Gastrocnemius medialis (tissue), 4 donors: ENCODE data around the gene SGPP2. TPM values are rescaled to one million over a fixed set of nuclear protein-coding genes. Genes with fewer than 3 reads are reported as not detected.
A peak's percentile ranks its signal among the peaks of the same experiment; 100 is the strongest.

Experiments used
- ATAC-seq, 2 donors: fragments of 150-250 bp; one replicate each; pipeline ENCODE4 v1.9.1; 2016
- DNase-seq, 2 donors: peaks; one replicate each; pipeline ENCODE4 v3.0.0-alpha.2; 2019
- H3K27ac ChIP-seq, 4 donors: fragments of 200-600 bp; sonication (generic); 1 replicate in 1 of 4; 2 replicates in 3 of 4; pipeline ENCODE4 v1.5.1; 2016 to 2018; ENCODE audit warnings: mild to moderate bottlenecking in 2 of 4, moderate library complexity in 1 of 4
- H3K27me3 ChIP-seq, 3 donors: fragments of 200-600 bp; sonication (generic) in 2 of 3; 1 replicate in 1 of 3; 2 replicates in 2 of 3; pipeline versions ENCODE4 v1.5.1 to v1.6.0; 2016 to 2019; ENCODE audit warnings: mild to moderate bottlenecking in 1 of 3, moderate library complexity in 1 of 3
- H3K36me3 ChIP-seq, 2 donors: fragments of 200-600 bp; sonication (generic) in 1 of 2; one replicate each; pipeline ENCODE4 v1.5.1; 2017 to 2018
- H3K4me1 ChIP-seq, 2 donors: fragments of 200-600 bp; sonication (generic) in 1 of 2; one replicate each; pipeline ENCODE4 v1.5.1; 2016 to 2017; ENCODE audit warnings: mild to moderate bottlenecking in 2 of 2
- H3K4me3 ChIP-seq, 4 donors: fragments of 200-600 bp; sonication (generic) in 3 of 4; 1 replicate in 1 of 4; 2 replicates in 3 of 4; pipeline ENCODE4 v1.5.1; 2016 to 2019; ENCODE audit warnings: mild to moderate bottlenecking in 2 of 4
- H3K9me3 ChIP-seq, 3 donors: fragments of 200-600 bp; sonication (generic) in 2 of 3; 1 replicate in 1 of 3; 2 replicates in 2 of 3; pipeline ENCODE4 v1.5.1; 2016 to 2019
- POLR2A ChIP-seq, 2 donors: fragments of 450-650 bp; IDR thresholded peaks; one replicate each; pipeline ENCODE4 v1.6.1; 2017; ENCODE audit warnings: antibody characterized with exemption in 2 of 2, mild to moderate bottlenecking in 2 of 2, moderate library complexity in 2 of 2
- in situ Hi-C, 4 donors: fragments of 200-750 bp; cut with MboI; loops; one replicate each; pipeline versions ENCODE4 v1.15.0 to v1.8.0; 2017; ENCODE audit warnings: low sequenced_read_pairs in 4 of 4
- intact Hi-C: fragments of 100-400 bp; cut with DNase I; formaldehyde crosslinking; loops from one replicate; pipeline ENCODE4 v1.15.1; 2023; ENCODE audit warnings: low total_unique reads
- total RNA-seq, 4 donors: library from RNA; depleted of rRNA; stranded (reverse); fragments of >200 nt; gene quantifications; one replicate each; pipeline versions ENCODE4 v1.1.0 to v1.2.3, GENCODE V29; 2016
- TF ChIP-seq, protein P1 (sequence below), 5 experiments: fragments of 450-650 bp in 3 of 5; fragments of 200-600 bp in 2 of 5; sonication (generic) in 2 of 5; IDR thresholded peaks in 4 of 5; conservative IDR thresholded peaks in 1 of 5; 1 replicate in 4 of 5; 2 replicates in 1 of 5; pipeline ENCODE4 v1.5.1; 2016 to 2019; ENCODE audit warnings: antibody characterized with exemption in 5 of 5, mild to moderate bottlenecking in 3 of 5, moderate library complexity in 3 of 5

The SGPP2 gene
- total RNA-seq, 4 donors from 2014 or later: 0.17 to 0.59 (median 0.31) TPM; not detected in 1

DNA sequence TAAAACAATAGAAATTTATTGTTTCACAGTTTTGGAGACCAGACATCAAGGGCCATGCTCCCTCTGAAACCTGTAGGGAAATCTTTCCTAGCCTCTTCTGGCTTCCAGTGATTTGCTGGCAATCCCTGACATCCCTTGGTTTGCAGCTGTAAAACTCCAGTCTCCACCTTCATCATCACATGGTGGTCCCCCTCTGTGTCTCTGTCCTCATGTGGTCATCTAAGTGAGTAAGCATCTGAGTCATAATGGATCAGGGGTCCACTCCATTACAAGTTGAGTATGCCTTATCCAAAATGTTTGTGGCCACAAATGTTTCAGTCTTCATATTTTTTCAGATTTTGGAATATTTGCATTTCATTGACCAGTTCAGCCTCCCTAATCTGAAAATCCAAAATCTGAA is 5.6 kb upstream of the SGPP2 start:
- in situ Hi-C loops: no loop called here
- H3K27me3 ChIP-seq: peaks cover 6 to 22% (median 6%) of the 10 kb centered on the region in 3 donors
- no peak for ATAC-seq
- H3K9me3 ChIP-seq: no peaks in the 10 kb centered on the region
- H3K27ac ChIP-seq: no peak overlapping the region
- H3K36me3 ChIP-seq: no peaks in the 10 kb centered on the region
- no peaks in the 10 kb centered on the region for H3K4me1 ChIP-seq
- no peak for TF ChIP-seq POLR2A (IDR thresholded peaks at IDR 0.05)
- TF ChIP-seq, protein P1, sequence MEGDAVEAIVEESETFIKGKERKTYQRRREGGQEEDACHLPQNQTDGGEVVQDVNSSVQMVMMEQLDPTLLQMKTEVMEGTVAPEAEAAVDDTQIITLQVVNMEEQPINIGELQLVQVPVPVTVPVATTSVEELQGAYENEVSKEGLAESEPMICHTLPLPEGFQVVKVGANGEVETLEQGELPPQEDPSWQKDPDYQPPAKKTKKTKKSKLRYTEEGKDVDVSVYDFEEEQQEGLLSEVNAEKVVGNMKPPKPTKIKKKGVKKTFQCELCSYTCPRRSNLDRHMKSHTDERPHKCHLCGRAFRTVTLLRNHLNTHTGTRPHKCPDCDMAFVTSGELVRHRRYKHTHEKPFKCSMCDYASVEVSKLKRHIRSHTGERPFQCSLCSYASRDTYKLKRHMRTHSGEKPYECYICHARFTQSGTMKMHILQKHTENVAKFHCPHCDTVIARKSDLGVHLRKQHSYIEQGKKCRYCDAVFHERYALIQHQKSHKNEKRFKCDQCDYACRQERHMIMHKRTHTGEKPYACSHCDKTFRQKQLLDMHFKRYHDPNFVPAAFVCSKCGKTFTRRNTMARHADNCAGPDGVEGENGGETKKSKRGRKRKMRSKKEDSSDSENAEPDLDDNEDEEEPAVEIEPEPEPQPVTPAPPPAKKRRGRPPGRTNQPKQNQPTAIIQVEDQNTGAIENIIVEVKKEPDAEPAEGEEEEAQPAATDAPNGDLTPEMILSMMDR (IDR thresholded peaks at IDR 0.05 in 4 of 5, conservative IDR thresholded peaks at IDR 0.05 in 1 of 5): no peak
- no peak for DNase-seq
- no peak overlapping the region for H3K4me3 ChIP-seq
- intact Hi-C loops: no loop called here

DNA sequence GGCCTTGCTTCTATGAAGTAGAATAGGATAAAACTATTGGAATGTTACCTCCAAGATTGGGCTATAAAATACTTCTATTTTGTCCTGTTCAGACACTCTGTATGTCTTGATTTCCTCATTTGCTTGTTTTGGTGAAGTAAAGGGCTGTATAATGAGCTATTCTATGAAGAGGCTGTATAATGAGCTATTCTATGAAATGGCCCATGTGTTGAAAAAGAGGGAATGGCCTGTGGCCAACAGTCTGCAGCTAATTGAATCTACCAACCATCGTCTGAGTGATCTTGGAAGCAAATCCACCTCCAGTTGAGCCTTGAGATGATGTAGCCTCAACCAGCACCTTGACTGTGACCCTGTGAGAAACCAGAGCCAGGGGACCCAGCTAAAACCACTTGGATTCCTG is 3.8 kb upstream of the SGPP2 start:
- H3K36me3 ChIP-seq: no peaks in the 10 kb centered on the region
- intact Hi-C loops (no loop called here), in situ Hi-C loops (no loop called here)
- TF ChIP-seq, protein P1 (IDR thresholded peaks at IDR 0.05 in 4 of 5, conservative IDR thresholded peaks at IDR 0.05 in 1 of 5): no peak
- TF ChIP-seq POLR2A (IDR thresholded peaks at IDR 0.05): no peak
- no peak for ATAC-seq
- H3K9me3 ChIP-seq: no peaks in the 10 kb centered on the region
- no peak overlapping the region for H3K4me3 ChIP-seq
- no peak overlapping the region for H3K27ac ChIP-seq
- DNase-seq: no peak
- peaks cover 18 to 37% (median 18%) of the 10 kb centered on the region in 3 donors for H3K27me3 ChIP-seq
- H3K4me1 ChIP-seq: no peaks in the 10 kb centered on the region

DNA sequence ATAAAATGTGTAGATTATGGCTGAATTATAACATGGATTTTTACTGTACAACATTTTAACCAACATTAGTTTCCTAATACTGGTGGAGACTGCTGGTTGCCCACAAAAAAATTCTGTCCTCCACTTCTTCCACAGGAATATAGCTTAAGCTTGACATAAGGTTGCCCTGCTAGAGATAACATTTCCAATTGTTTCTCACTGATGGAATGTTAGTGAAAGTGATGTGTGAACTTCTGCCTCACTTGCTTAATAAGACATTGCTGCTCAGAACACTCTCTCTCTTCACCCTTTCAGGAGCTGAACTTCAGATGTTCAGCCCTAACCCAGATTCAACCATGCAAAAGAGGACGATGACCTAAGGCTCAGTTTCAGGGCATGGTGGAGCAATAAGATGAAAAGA is 2.7 kb upstream of the SGPP2 start:
- H3K36me3 ChIP-seq: no peaks in the 10 kb centered on the region
- H3K4me1 ChIP-seq: no peaks in the 10 kb centered on the region
- no peak overlapping the region for H3K4me3 ChIP-seq
- no peaks in the 10 kb centered on the region for H3K9me3 ChIP-seq
- intact Hi-C loops: no loop called here
- peaks cover 18 to 37% (median 19%) of the 10 kb centered on the region in 3 donors for H3K27me3 ChIP-seq
- in situ Hi-C loops: no loop called here
- H3K27ac ChIP-seq: no peak overlapping the region
- TF ChIP-seq, protein P1 (IDR thresholded peaks at IDR 0.05 in 4 of 5, conservative IDR thresholded peaks at IDR 0.05 in 1 of 5): no peak
- TF ChIP-seq POLR2A (IDR thresholded peaks at IDR 0.05): no peak
- DNase-seq: no peak
- no peak for ATAC-seq

DNA sequence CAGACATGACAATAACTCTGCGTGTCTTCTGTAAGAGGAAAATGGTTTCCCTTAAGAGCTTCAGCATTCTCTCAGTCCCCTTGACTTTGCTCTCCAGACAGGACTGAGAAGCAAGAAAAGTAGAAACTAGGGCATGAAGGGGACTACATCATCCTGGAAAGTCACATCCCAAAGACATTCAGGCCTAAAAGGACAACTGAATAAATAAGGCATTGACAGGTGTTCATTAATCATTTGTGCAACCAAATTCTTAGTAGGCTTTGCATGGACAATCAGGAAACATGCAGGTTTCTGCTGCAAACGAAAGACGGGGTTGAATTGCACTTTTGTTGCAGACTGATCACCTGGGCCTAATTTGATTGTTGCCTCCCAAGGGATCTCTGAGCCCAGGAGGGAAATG is 1.2 kb upstream of the SGPP2 start:
- Histone ChIP-seq H3K9me3 (no peaks in the 10 kb centered on the region), H3K4me3 (no peak overlapping the region), H3K36me3 (no peaks in the 10 kb centered on the region), H3K27me3 (peaks cover 18 to 37% (median 19%) of the 10 kb centered on the region in 3 donors), H3K27ac (no peak overlapping the region), H3K4me1 (no peaks in the 10 kb centered on the region)
- TF ChIP-seq, protein P1 (IDR thresholded peaks at IDR 0.05 in 4 of 5, conservative IDR thresholded peaks at IDR 0.05 in 1 of 5): no peak
- no peak for TF ChIP-seq POLR2A (IDR thresholded peaks at IDR 0.05)
- in situ Hi-C loops: no loop called here
- no peak for ATAC-seq
- no peak for DNase-seq
- intact Hi-C loops: no loop called here

DNA sequence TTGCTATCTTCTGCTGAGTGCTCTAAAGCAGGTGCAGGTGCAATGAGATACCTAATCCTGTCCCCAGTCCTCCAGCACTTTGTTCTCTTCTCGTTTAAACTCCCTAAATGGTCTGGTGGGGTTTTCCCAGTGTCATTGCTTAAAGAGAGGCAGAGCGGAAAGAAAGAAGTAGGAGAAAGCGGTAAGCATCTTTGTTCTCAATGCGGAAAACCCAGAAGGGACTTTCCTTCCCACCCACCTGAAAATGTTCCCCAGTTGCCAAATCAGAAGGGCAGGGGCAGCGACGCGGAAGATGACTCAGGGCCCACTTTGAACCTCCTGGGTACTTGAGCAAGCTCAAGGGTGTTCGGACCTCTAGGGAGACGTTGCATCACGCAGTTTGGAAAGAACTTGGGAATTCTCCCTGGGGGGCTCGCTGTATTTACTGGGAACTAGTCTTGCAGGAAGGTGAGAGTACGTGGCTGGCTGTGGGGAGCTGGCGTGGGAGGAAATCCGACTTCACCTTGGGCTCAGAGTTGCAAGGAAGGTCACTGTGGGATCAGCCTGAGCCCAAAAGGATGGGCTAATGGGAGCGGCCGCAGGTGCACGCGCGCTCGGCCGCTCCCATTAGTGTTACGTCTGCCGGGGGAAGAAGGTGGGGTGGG is 589 bp upstream of the SGPP2 start:
- Histone ChIP-seq H3K9me3 (no peaks in the 10 kb centered on the region), H3K4me3 (peak overlapping the region in 2 of 4 donors; percentile 37 to 54), H3K36me3 (no peaks in the 10 kb centered on the region), H3K4me1 (no peaks in the 10 kb centered on the region), H3K27me3 (peaks cover 18 to 37% (median 19%) of the 10 kb centered on the region in 3 donors), H3K27ac (no peak overlapping the region)
- DNase-seq (no peak), ATAC-seq (no peak)
- intact Hi-C loops (no loop called here), in situ Hi-C loops (no loop called here)
- TF ChIP-seq, protein P1 (IDR thresholded peaks at IDR 0.05 in 4 of 5, conservative IDR thresholded peaks at IDR 0.05 in 1 of 5): no peak
